ENCODE measurements around the gene CLCN7. TPM values are rescaled to one million over a fixed set of nuclear protein-coding genes. Genes with fewer than 3 reads are reported as not detected.
A peak's percentile ranks its signal among the peaks of the same experiment; 100 is the strongest.

Gene CLCN7
- total RNA-seq, 3 donors from 2014 or later (not counting 1 experiment from before 2014, with no cell fraction given), result 117 to 125 (median 118) TPM

DNA sequence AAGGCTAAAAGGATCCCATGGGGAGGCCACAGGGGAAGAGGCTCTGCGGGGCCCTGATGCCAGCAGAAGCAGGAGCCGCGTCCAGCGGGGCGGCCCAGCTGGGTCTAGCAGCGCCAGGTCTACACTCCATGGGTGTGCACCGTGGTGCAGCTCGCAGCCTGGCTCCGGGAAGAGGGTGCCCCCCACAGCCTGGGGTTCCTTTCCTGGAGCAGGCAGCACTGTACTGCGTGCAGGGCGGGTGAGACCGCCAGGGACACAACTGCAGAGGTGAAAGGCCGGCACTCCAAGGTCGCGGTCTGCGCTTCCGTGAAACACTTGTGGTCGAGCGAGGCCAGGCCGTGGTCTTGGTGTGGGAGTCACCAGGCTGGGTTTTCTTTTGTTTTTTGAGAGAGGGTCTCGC, 24.0 kb downstream of the CLCN7 start:
- peaks cover 50% of the 10 kb centered on the region for H3K36me3 ChIP-seq (ENCODE audit: control insufficient read depth, insufficient read depth, low read length)
- intact Hi-C loops (cut with micrococcal nuclease), result no loop called here
- no peaks in the 10 kb centered on the region for H3K27me3 Mint-ChIP-seq (ENCODE audit: low read depth in 2 of 2)

DNA sequence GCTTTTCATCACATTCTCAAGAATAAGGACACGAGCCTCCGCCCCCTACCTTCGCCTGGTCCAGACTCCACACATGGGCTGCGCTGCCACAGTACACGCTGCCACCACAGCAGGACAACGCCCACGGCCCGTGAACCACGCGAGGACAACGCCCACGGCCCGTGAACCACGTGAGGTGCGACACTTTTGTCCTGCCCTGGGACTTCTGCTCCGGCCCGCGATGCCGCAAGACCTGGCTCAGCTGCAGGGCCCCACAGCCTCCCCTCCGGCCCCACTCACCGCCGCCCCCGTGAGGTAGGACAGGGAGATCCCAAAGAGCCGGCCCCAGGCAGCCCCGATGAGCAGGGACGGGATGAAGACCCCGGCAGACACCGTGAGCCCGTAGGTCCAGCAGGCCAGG, 24.6 kb downstream of the CLCN7 start:
- Mint-ChIP-seq H3K27me3 (ENCODE audit: low read depth in 2 of 2) (no peaks in the 10 kb centered on the region), H3K4me3 (no peak overlapping the region), H3K4me1 (peaks cover 0 to 15% of the 10 kb centered on the region in 2 donors), H3K9me3 (no peaks in the 10 kb centered on the region), H3K36me3 (no peaks in the 10 kb centered on the region), H3K27ac (peak overlapping the region in 1 of 2 donors; percentile 59)
- peak in 1 of 3 donors; percentile 17 for ATAC-seq
- DNase-seq, result no peak
- Histone ChIP-seq H3K36me3 (ENCODE audit: control insufficient read depth, insufficient read depth, low read length) (peaks cover 46% of the 10 kb centered on the region), H3K9me3 (ENCODE audit: control insufficient read depth, insufficient read depth, low read length) (no peaks in the 10 kb centered on the region), H3K4me3 (ENCODE audit: low read length) (no peak overlapping the region), H3K27ac (ENCODE audit: low read length) (no peak overlapping the region), H3K27me3 (ENCODE audit: control insufficient read depth, insufficient read depth, low read length) (no peaks in the 10 kb centered on the region), H3K4me1 (ENCODE audit: control insufficient read depth, insufficient read depth, low read length) (peaks cover 5% of the 10 kb centered on the region)
- TF ChIP-seq, protein P1, sequence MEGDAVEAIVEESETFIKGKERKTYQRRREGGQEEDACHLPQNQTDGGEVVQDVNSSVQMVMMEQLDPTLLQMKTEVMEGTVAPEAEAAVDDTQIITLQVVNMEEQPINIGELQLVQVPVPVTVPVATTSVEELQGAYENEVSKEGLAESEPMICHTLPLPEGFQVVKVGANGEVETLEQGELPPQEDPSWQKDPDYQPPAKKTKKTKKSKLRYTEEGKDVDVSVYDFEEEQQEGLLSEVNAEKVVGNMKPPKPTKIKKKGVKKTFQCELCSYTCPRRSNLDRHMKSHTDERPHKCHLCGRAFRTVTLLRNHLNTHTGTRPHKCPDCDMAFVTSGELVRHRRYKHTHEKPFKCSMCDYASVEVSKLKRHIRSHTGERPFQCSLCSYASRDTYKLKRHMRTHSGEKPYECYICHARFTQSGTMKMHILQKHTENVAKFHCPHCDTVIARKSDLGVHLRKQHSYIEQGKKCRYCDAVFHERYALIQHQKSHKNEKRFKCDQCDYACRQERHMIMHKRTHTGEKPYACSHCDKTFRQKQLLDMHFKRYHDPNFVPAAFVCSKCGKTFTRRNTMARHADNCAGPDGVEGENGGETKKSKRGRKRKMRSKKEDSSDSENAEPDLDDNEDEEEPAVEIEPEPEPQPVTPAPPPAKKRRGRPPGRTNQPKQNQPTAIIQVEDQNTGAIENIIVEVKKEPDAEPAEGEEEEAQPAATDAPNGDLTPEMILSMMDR (IDR thresholded peaks at IDR 0.05), result no peak
- 79% methylated on average over 29 of the region's 29 CpGs for WGBS (ENCODE audit: insufficient coverage)
- intact Hi-C loops (cut with micrococcal nuclease), result no loop called here

More for the DNA sequence above, 24.0 kb downstream of the CLCN7 start:
- Mint-ChIP-seq H3K9me3 (no peaks in the 10 kb centered on the region), H3K4me1 (peaks cover 0 to 14% of the 10 kb centered on the region in 2 donors), H3K36me3 (no peaks in the 10 kb centered on the region), H3K27ac (peak overlapping the region in 1 of 2 donors; percentile 59), H3K4me3 (no peak overlapping the region)
- no peak overlapping the region for H3K4me3 ChIP-seq (ENCODE audit: low read length)
- WGBS (ENCODE audit: insufficient coverage), result 95% methylated on average over 21 of the region's 21 CpGs
- H3K27ac ChIP-seq (ENCODE audit: low read length), result no peak overlapping the region
- ATAC-seq, result no peak
- no peaks in the 10 kb centered on the region for H3K27me3 ChIP-seq (ENCODE audit: control insufficient read depth, insufficient read depth, low read length)
- TF ChIP-seq, protein P1 (IDR thresholded peaks at IDR 0.05), result no peak
- H3K4me1 ChIP-seq (ENCODE audit: control insufficient read depth, insufficient read depth, low read length), result no peaks in the 10 kb centered on the region
- no peaks in the 10 kb centered on the region for H3K9me3 ChIP-seq (ENCODE audit: control insufficient read depth, insufficient read depth, low read length)
- DNase-seq, result no peak

DNA sequence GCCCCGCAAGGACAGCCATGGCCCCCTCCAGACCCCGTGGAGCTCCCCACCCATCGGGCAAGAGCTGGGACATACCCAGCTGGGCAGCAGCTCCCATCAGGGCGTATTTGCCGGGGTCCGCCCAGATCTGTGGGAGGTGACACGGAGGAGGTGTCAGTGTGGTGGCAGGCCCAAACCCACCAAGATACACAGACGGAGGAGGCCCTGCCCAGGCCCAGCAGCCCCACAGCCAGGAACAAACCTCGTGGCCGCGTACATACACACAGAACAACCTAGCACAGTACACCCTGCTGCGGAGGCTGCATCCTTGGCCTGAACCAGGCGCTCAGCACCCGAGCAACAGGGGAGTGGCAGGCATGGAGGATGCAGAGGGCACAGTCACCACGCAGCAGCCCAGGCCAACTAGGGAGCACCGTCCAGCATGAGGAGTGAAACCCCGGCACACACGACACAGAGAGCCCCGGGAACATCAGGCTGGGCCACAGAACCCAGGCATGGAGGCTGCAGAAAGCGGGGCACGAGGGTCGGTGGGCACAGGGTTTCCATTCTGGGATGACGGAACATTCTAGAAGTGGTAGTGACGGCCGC, 25.5 kb downstream of the CLCN7 start:
- H3K4me3 Mint-ChIP-seq, result no peak overlapping the region
- H3K27ac Mint-ChIP-seq, result peak overlapping the region in 1 of 2 donors; percentile 59
- Histone ChIP-seq H3K27me3 (ENCODE audit: control insufficient read depth, insufficient read depth, low read length) (no peaks in the 10 kb centered on the region), H3K9me3 (ENCODE audit: control insufficient read depth, insufficient read depth, low read length) (no peaks in the 10 kb centered on the region), H3K36me3 (ENCODE audit: control insufficient read depth, insufficient read depth, low read length) (peaks cover 38% of the 10 kb centered on the region), H3K4me3 (ENCODE audit: low read length) (no peak overlapping the region), H3K4me1 (ENCODE audit: control insufficient read depth, insufficient read depth, low read length) (peaks cover 9% of the 10 kb centered on the region), H3K27ac (ENCODE audit: low read length) (no peak overlapping the region)
- TF ChIP-seq, protein P1 (IDR thresholded peaks at IDR 0.05), result no peak
- H3K4me1 Mint-ChIP-seq, result peaks cover 0 to 20% of the 10 kb centered on the region in 2 donors
- H3K36me3 Mint-ChIP-seq, result no peaks in the 10 kb centered on the region
- intact Hi-C loops (cut with micrococcal nuclease), result no loop called here
- H3K27me3 Mint-ChIP-seq (ENCODE audit: low read depth in 2 of 2), result no peaks in the 10 kb centered on the region
- DNase-seq (no peak), ATAC-seq (no peak)
- H3K9me3 Mint-ChIP-seq, result no peaks in the 10 kb centered on the region
- 98% methylated on average over 25 of the region's 25 CpGs for WGBS (ENCODE audit: insufficient coverage)
